Endothelial cell of umbilical vein (primary cell): ENCODE results near the gene APCDD1L. TPM values are rescaled to one million over a fixed set of nuclear protein-coding genes. Genes with fewer than 3 reads are reported as not detected.

Experiments used
- Bru-seq: library from RNA; stranded (reverse); fragments of 400-500 nt; gene quantifications from one replicate; lab custom pipeline; 2021; lab: Mats Ljungman, UMichigan
- BruChase-seq, 2 experiments: library from RNA; stranded (reverse); fragments of 400-500 nt; gene quantifications; one replicate each; lab custom pipeline; 2021; lab: Mats Ljungman, UMichigan
- BruUV-seq: library from RNA; stranded (reverse); fragments of 400-500 nt; replicated peaks from 2 replicates; lab custom pipeline; 2021; lab: Mats Ljungman, UMichigan
- CTCF ChIA-PET: fragments of 300-600, 350-600 bp; sonication (Branson Sonifier 250); formaldehyde crosslinking; loops from one replicate; lab custom pipeline; 2021; ENCODE audit warnings: antibody characterized with exemption, inconsistent platforms; lab: Charles Lee
- POLR2A ChIA-PET: fragments of 300-600, 350-600 bp; sonication (Branson Sonifier 250); formaldehyde crosslinking; loops from one replicate; lab custom pipeline; 2021; ENCODE audit warnings: antibody characterized with exemption, inconsistent platforms; lab: Charles Lee
- DNase-seq: peaks from one replicate; pipeline ENCODE4 v3.0.0-alpha.2; 2011; ENCODE audit warnings: low read depth, low spot score
- FAIRE-seq: peaks from 2 replicates; lab custom pipeline; 2011; peaks lifted over from hg19 to GRCh38; lab: Jason Lieb, UNC
- H2AFZ ChIP-seq: 2 replicates; pipeline ENCODE4 v1.6.0; 2012; ENCODE audit warnings: low read depth, low read length, control low read depth, inconsistent platforms
- H3K27ac ChIP-seq: 2 replicates; pipeline ENCODE4 v1.5.1; 2011; ENCODE audit warnings: low read depth, mild to moderate bottlenecking, control low read depth, low read length, moderate library complexity; ENCODE audit not compliant: insufficient read depth
- H3K27me3 ChIP-seq, 2 experiments: 2 replicates each; pipeline versions ENCODE4 v1.6.0 to v1.6.1; 2011; ENCODE audit warnings: low read length in 2 of 2, mixed read lengths in 1 of 2; ENCODE audit not compliant: control insufficient read depth in 2 of 2, insufficient read depth in 2 of 2
- H3K36me3 ChIP-seq, 2 experiments: 2 replicates in 1 of 2; 3 replicates in 1 of 2; pipeline ENCODE4 v1.5.1; 2011; ENCODE audit warnings: low read length in 2 of 2, mild to moderate bottlenecking in 1 of 2, moderate library complexity in 1 of 2; ENCODE audit not compliant: control insufficient read depth in 2 of 2, insufficient read depth in 2 of 2; ENCODE audit errors: extremely low read depth in 1 of 2
- H3K4me1 ChIP-seq: 3 replicates; pipeline ENCODE4 v1.5.1; 2011; ENCODE audit warnings: mild to moderate bottlenecking, low read length; ENCODE audit not compliant: control insufficient read depth, insufficient read depth; ENCODE audit errors: extremely low read depth
- H3K4me2 ChIP-seq: 2 replicates; pipeline ENCODE4 v1.6.1; 2011; ENCODE audit warnings: low read length, control low read depth, mixed read lengths; ENCODE audit not compliant: insufficient read depth
- H3K4me3 ChIP-seq, 3 experiments: fragments of 200-600 bp in 1 of 3; sonication (generic), shearing (Covaris generic) in 1 of 3; replicated peaks in 1 of 3; 2 replicates each; pipeline ENCODE4 v1.5.1; 2011 to 2016; ENCODE audit warnings: control low read depth in 3 of 3, low read length in 3 of 3, mild to moderate bottlenecking in 2 of 3, inconsistent platforms in 1 of 3, low read depth in 1 of 3, moderate library complexity in 1 of 3; ENCODE audit not compliant: insufficient read depth in 1 of 3
- H3K79me2 ChIP-seq: 2 replicates; pipeline ENCODE4 v1.6.0; 2012; ENCODE audit warnings: low read length, inconsistent platforms; ENCODE audit not compliant: control insufficient read depth, insufficient read depth
- H3K9ac ChIP-seq: replicated peaks from 2 replicates; pipeline ENCODE3; 2011; ENCODE audit warnings: low read length, control low read depth; ENCODE audit not compliant: insufficient read depth; ENCODE audit errors: extremely low read depth
- H3K9me1 ChIP-seq: replicated peaks from 3 replicates; pipeline ENCODE4 v1.6.0; 2011; ENCODE audit warnings: mild to moderate bottlenecking, low read length; ENCODE audit not compliant: control insufficient read depth, insufficient read depth; ENCODE audit errors: extremely low read depth
- H3K9me3 ChIP-seq: replicated peaks from 2 replicates; pipeline ENCODE4 v1.5.1; 2012; ENCODE audit warnings: low read length, inconsistent platforms; ENCODE audit not compliant: control insufficient read depth, insufficient read depth
- H4K20me1 ChIP-seq: replicated peaks from 2 replicates; pipeline ENCODE3; 2011; ENCODE audit warnings: mild to moderate bottlenecking, low read length; ENCODE audit not compliant: control insufficient read depth, insufficient read depth; ENCODE audit errors: extremely low read depth
- CTCF ChIP-seq, 2 donors: IDR thresholded peaks; 1 replicate in 1 of 2; 2 replicates in 1 of 2; pipeline ENCODE4 v1.5.1; 2011; ENCODE audit warnings: low read length in 2 of 2, mild to moderate bottlenecking in 2 of 2, moderate library complexity in 2 of 2, control low read depth in 1 of 2, inconsistent platforms in 1 of 2, low read depth in 1 of 2; ENCODE audit not compliant: insufficient read depth in 1 of 2; ENCODE audit errors: extremely low read depth in 1 of 2
- EZH2 ChIP-seq: IDR thresholded peaks from 2 replicates; pipeline ENCODE4 v1.6.1; 2012; ENCODE audit warnings: borderline replicate concordance, low read depth, mild to moderate bottlenecking, moderate library complexity, low read length, inconsistent platforms; ENCODE audit not compliant: severe bottlenecking
- FOS ChIP-seq: IDR thresholded peaks from 2 replicates; pipeline ENCODE4 v1.6.1; 2011; ENCODE audit warnings: mild to moderate bottlenecking, low read length, moderate library complexity, borderline replicate concordance; ENCODE audit not compliant: insufficient read depth
- GATA2 ChIP-seq: IDR thresholded peaks from 2 replicates; pipeline ENCODE4 v1.7.0; 2011; ENCODE audit warnings: low read depth, mild to moderate bottlenecking, moderate library complexity, mixed read lengths, low read length; ENCODE audit not compliant: insufficient read length, insufficient read depth
- JUN ChIP-seq: IDR thresholded peaks from 2 replicates; pipeline ENCODE4 v1.6.1; 2011; ENCODE audit warnings: borderline replicate concordance, low read depth; ENCODE audit not compliant: insufficient read length, insufficient read depth
- MAX ChIP-seq: IDR thresholded peaks from 2 replicates; pipeline ENCODE4 v1.6.1; 2011; ENCODE audit not compliant: insufficient read depth, insufficient read length
- MYC ChIP-seq: IDR thresholded peaks from one replicate; pipeline ENCODE4 v1.6.1; 2011; ENCODE audit warnings: mild to moderate bottlenecking, low read depth, low read length
- POLR2A ChIP-seq: IDR thresholded peaks from 2 replicates; pipeline ENCODE4 v1.6.1; 2012; ENCODE audit warnings: low read depth, mild to moderate bottlenecking, control low read depth, low read length
- POLR2AphosphoS5 ChIP-seq: IDR thresholded peaks from 2 replicates; pipeline ENCODE4 v1.6.1; 2012; ENCODE audit warnings: low read depth, mild to moderate bottlenecking, control low read depth, low read length, moderate library complexity; ENCODE audit not compliant: insufficient read depth
- dilution Hi-C: fragments of 300-500 bp; cut with MboI; formaldehyde crosslinking; loops from one replicate; pipeline ENCODE4 v1.15.0; 2019; ENCODE audit warnings: low sequenced_read_pairs; ENCODE audit not compliant: extremely low pct_ligation_motif_present
- intact Hi-C: fragments of 100-400 bp; cut with micrococcal nuclease; formaldehyde crosslinking; loops from one replicate; pipeline ENCODE4 v1.10.0; 2022
- long read RNA-seq: library from polyadenylated mRNA; stranded (forward); transcript quantifications from one replicate; pipeline ENCODE4 v2.0.0, GENCODE V29; 2021
- polyA minus RNA-seq, 3 experiments: library from RNA; depleted of rRNA, polyadenylated mRNA; stranded (reverse); fragments of >200 nt; gene quantifications; 1 replicate in 1 of 3; 2 replicates in 2 of 3; pipeline ENCODE4 v1.2.3, GENCODE V29; 2011
- polyA plus RNA-seq, 4 experiments: library from polyadenylated mRNA; depleted of rRNA in 3 of 4; stranded (reverse) in 3 of 4; unstranded in 1 of 4; fragments of >200 nt; gene quantifications; 2 replicates each; pipeline versions ENCODE4 v1.2.1 to v1.2.3, GENCODE V29; 2011 to 2012; ENCODE audit warnings: missing spikeins in 1 of 4
- total RNA-seq: library from RNA; stranded (reverse); gene quantifications from 2 replicates; pipeline ENCODE4 v1.2.3, GENCODE V29; 2021

APCDD1L gene
- 0.88 and 1.4 TPM in 2 replicates for total RNA-seq
- polyA plus RNA-seq: 0.13 and 0.17 TPM in 2 replicates
- polyA plus RNA-seq (2011; cell fraction: cytosol; rRNA removed): 0.11 and 0.17 TPM in 2 replicates
- 0.25 TPM in 1 of 2 replicates, not detected in the other for polyA plus RNA-seq (2011; cell fraction: nucleus; rRNA removed)
- 0.27 and 0.41 TPM in 2 replicates for polyA plus RNA-seq (2012)
- polyA minus RNA-seq: 0.08 and 0.10 TPM in 2 replicates
- polyA minus RNA-seq (2011; cell fraction: cytosol; rRNA and poly(A)+ RNA removed): not detected
- not detected in 2 replicates for polyA minus RNA-seq (2011; cell fraction: nucleus; rRNA and poly(A)+ RNA removed)
- percentile 26 among the genes with signal in this experiment for Bru-seq, nascent RNA
- percentile 15 among the genes with signal in this experiment for BruChase-seq, experiment 1, labeled RNA remaining after a 6-hour chase
- percentile 15 among the genes with signal in this experiment for BruChase-seq, experiment 2, labeled RNA remaining after a 2-hour chase
- long read RNA-seq, partial matches to known transcripts: 0 of 2 reads
- long read RNA-seq, other reads (novel, unspliced or antisense): 2 of 2 reads

- no peak within 1 kb of the TSS for H3K27ac ChIP-seq
- no peaks in the 10 kb centered on the region for H3K36me3 ChIP-seq
- no peak for DNase-seq
- peak within 1 kb of the TSS in 1 of 3 experiments; percentile 16 for H3K4me3 ChIP-seq
- FAIRE-seq: no peak
- H3K9me3 ChIP-seq: no peaks in the 10 kb centered on the region
- peaks cover 3% of the 10 kb centered on the region for H3K4me1 ChIP-seq
- H3K79me2 ChIP-seq: no peaks in the 10 kb centered on the region
- TF ChIP-seq FOS (no peak), POLR2A (no peak), MAX (no peak)
- POLR2A ChIA-PET: no interaction called here
- BruUV-seq: no TSS peak
- H3K27me3 ChIP-seq: peaks cover 25 to 30% of the 10 kb centered on the region in 2 experiments
- H3K9me1 ChIP-seq: no peaks in the 10 kb centered on the region
- no peaks in the 10 kb centered on the region for H4K20me1 ChIP-seq
- H3K4me2 ChIP-seq: no peak within 1 kb of the TSS
- dilution Hi-C loops (no loop called here), intact Hi-C loops (no loop called here)
- CTCF ChIA-PET: no interaction called here
- no peak within 1 kb of the TSS for H3K9ac ChIP-seq
- H2AFZ ChIP-seq: peak within 1 kb of the TSS; percentile 16
Measured at GRCh38 chr20:58515233-58516212, at the start of gene APCDD1L. APCDD1L (minus strand) TSS chr20:58515399; CDS start chr20:58514707, 692 bp downstream.

- no peak for DNase-seq
- intact Hi-C loops: no loop called here
- no peak for TF ChIP-seq JUN
- TF ChIP-seq MAX: no peak
- TF ChIP-seq POLR2AphosphoS5: no peak
- no peak for TF ChIP-seq GATA2
- TF ChIP-seq POLR2A: no peak
- TF ChIP-seq CTCF (IDR thresholded peaks at IDR 0.05; ENCODE audit: extremely low read depth in 1 of 2, insufficient read depth in 1 of 2, low read depth in 1 of 2, low read length in 2 of 2): no peak
- no peak for TF ChIP-seq MYC
- no peak for TF ChIP-seq EZH2
- no peak for TF ChIP-seq FOS
Measured at GRCh38 chr20:58559368-58559729, 44.1 kb upstream of the APCDD1L start.

More at GRCh38 chr20:58559368-58559729, 44.1 kb upstream of the APCDD1L start:
- H3K27ac ChIP-seq: no peak overlapping the region
- no peaks in the 10 kb centered on the region for H3K27me3 ChIP-seq
- no TSS peak for BruUV-seq
- ChIA-PET POLR2A (no interaction called here), CTCF (no interaction called here)
- H2AFZ ChIP-seq: no peak overlapping the region
- H3K4me3 ChIP-seq: no peak overlapping the region
- H3K9me3 ChIP-seq: no peaks in the 10 kb centered on the region
- peaks cover 8% of the 10 kb centered on the region for H3K4me1 ChIP-seq
- no peaks in the 10 kb centered on the region for H4K20me1 ChIP-seq
- FAIRE-seq: no peak
- H3K36me3 ChIP-seq: no peaks in the 10 kb centered on the region
- H3K9ac ChIP-seq: no peak overlapping the region
- dilution Hi-C loops: no loop called here
- H3K79me2 ChIP-seq: no peaks in the 10 kb centered on the region
- H3K9me1 ChIP-seq: no peaks in the 10 kb centered on the region
- H3K4me2 ChIP-seq: no peak overlapping the region
